GM12892 (cell line): ENCODE measurements around the gene ENSA.
"Not testable (repeated sequence)": the region's sequence is repeated elsewhere in the genome, so short reads cannot be mapped to it uniquely, and the experiment has no call there.

Source experiments
- DNase-seq: peaks from one replicate; pipeline ENCODE4 v3.0.0; 2011; ENCODE audit not compliant: insufficient read length
- FAIRE-seq: peaks from 2 replicates; lab custom pipeline; 2011; peaks lifted over from hg19 to GRCh38; lab: Jason Lieb, UNC
- POLR2A ChIP-seq: IDR thresholded peaks from 2 replicates; pipeline ENCODE4 v1.6.1; 2011; ENCODE audit warnings: low read depth, low read length, control low read depth
- POLR2AphosphoS5 ChIP-seq: IDR thresholded peaks from 2 replicates; pipeline ENCODE4 v1.6.1; 2011; ENCODE audit warnings: low read depth, low read length, control low read depth
- TAF1 ChIP-seq: IDR thresholded peaks from 2 replicates; pipeline ENCODE4 v1.6.1; 2011; ENCODE audit warnings: low read depth, mild to moderate bottlenecking, control low read depth, low read length, borderline replicate concordance

ENSA gene

DNA sequence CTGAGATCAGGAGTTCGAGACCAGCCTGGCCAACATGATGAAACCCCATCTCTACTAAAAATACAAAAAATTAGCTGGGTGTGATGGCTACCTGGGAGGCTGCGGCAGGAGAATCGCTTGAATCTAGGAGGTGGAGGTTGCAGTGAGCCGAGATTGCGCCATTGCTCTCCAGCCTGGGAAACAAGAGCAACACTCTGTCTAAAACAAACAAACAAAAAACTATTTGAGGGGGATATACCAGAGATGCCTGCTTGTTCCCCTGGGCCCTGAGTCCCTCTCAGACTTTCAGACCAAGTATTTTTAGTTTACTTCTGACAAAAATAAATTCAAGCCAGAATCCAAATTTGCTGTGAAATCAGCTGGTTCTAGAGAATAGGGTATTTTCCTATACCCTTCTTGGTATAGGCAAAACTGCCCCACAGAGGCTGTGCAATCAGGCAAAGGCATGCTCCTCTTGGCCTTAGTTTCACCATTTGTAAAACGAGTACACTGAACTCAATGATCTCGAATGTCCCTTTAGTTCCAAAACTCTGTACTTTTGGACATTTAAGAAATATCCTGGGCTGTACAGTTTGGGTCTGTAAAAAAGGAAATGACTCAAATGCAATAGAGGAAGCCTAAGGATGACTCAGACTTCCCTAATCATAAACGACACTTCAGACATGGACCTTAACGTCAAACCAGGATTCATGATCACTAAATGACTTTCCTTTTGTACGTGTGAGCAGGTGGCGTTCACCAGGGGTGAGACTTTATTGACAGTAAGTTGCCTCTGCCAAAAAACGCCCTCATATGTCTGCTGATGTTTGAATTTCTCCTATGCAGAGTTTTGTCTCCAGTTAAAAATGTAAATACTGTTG lies 16.1 kb downstream of the ENSA start:
- TF ChIP-seq POLR2AphosphoS5 (no peak; the same call in 1 of the 2 replicates), POLR2A (no peak), TAF1 (no peak)
- FAIRE-seq, result peak; percentile 88
- DNase-seq, result no peak

DNA sequence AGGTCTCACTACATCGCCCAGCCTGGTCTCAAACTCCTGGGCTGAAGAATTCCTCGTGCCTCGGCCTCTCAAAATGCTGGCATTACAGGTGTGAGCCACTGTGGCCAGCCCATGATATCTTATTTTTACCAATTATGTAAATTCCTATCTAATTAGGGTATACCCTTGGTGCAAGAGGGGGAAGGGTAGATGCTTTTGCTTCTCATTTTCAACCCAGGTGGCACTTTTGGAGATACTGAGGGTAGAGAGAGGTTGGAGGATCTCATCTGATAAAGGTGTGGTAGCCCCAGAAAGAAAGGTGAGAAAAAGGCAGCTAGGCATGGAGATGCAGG lies 17.4 kb downstream of the ENSA start:
- DNase-seq, result no peak
- TF ChIP-seq TAF1, result no peak
- TF ChIP-seq POLR2A, result no peak
- no peak for TF ChIP-seq POLR2AphosphoS5
- FAIRE-seq, result no peak

DNA sequence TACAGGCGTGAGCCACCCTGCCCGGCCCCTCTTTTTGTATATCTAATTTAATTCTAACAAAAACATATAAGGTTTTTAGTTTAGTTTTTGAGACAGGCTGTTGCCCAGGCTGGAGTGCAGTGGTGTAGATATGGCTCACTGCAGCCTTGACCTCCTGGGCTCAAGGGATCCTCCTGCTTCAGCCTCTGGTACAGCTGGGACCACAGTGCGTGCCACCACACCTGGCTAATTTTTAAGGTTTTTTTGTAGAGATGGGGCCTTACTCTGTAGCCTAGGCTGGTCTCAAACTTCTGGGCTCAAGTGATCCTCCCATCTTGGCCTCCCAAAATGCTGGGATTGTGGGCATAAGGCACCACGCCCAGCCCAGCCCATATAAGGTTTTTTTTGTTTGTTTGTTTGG lies 18.8 kb downstream of the ENSA start:
- DNase-seq (no peak), FAIRE-seq (no peak)
- TF ChIP-seq POLR2A, result no peak
- TF ChIP-seq TAF1, result no peak
- no peak for TF ChIP-seq POLR2AphosphoS5

DNA sequence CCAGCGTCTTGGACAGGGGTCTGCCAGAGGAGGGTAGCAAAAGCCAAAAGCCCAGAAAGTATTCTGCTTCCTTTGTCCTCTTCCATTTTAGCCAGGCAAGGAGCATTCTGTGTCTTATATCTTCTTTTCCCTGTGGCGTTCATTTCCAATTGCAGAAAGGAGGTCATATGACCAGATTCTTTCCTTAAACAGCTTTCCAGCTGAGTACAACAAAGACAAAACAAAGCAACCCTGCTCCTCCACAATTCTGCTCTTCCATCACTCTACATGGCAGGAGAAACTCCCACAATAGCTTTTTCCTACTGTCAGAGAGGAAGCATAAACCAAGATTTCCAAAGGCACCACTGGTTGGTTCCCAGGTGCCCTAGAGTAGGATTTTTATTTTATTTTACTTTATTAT lies 19.7 kb downstream of the ENSA start:
- DNase-seq, result no peak
- TF ChIP-seq POLR2A (no peak), TAF1 (no peak), POLR2AphosphoS5 (no peak)
- FAIRE-seq, result no peak

DNA sequence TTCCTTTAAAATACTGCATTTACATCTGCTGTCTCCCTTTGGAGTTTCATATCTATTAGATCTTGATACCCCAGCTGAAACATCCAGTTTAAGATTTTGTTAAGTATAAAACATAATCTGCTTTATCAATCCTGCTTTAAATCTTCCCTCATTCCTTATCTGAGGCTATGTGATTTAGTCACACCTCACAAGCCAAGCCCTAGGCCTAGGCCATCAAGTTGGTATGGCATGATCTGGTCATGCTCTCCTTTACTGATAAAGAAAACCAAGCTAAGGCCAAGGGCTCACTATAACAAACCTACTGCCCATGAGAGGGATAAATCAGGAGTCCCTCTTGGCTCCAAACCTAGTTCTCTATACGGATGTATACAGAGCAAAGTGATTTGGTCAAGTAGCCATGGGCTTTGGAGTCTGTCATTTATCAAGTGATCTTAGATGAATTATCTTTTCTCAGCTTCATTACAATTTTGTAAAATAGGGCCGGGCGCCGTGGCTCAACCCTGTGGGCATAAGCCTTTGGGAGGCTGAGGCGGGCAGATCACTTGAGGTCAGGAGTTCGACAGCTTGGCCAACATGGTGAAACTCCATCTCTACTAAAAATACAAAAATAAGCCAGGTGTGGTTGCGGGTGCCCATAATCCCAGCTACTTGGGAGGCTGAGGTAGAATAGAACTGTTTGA lies 22.8 kb downstream of the ENSA start:
- DNase-seq (no peak), FAIRE-seq (no peak)

DNA sequence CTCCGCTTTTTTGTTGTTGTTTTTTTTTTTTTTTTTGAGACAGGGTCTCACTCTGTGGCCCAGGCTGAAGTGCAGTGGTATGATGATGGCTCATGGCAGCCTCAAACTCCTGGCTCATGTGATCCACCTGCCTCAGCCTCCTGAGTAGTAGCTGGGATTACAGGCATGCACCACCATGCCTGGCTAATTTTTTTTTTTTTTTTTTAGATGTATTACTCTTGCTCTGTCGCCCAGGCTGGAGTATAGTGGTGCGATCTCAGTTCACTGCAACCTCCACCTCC lies 24.0 kb downstream of the ENSA start:
- DNase-seq, FAIRE-seq: not testable (repeated sequence)

More for the DNA sequence above, 22.8 kb downstream of the ENSA start:
- no peak for TF ChIP-seq POLR2A
- TF ChIP-seq TAF1, result no peak
- no peak for TF ChIP-seq POLR2AphosphoS5

DNA sequence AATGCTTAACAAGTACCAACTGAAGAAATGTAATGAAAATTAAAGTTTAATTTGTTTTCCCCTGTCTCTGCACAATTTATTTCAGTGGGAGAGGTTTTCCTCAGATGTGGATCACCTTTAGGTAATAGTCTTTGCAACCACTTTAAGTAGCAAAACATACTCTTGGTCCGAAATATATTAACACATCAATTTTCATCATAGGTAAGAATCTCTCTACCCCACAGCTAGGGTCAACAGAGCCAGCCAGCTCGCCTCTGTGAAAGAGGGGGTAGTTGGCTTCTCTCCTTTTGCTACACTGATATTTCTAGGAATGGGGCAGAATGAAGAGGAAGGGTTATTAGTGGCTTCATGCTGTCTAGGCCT lies 25.2 kb downstream of the ENSA start:
- no peak for DNase-seq
- FAIRE-seq, result no peak

DNA sequence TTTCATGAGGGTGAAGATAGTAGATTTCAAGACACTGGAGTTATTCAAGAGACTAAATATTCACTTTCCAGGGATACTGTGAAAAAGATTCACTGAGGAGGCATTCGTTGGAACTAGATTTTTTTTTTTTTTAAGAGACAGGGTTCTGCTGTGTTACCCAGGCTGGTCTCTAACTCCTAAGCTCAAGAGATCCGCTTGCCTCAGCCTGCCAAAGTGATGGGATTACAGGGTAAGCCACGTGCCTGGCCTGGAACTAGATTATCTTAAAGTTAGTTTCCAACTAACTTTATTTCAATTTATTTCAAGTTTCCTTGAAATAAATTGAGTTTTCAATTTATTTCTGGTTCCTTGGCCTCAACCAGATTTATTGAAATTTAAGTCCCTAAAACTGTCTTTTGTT lies 25.7 kb downstream of the ENSA start:
- DNase-seq (no peak), FAIRE-seq (no peak)
- no peak for TF ChIP-seq POLR2AphosphoS5
- TF ChIP-seq TAF1, result no peak
- no peak for TF ChIP-seq POLR2A

More for the DNA sequence above, 25.2 kb downstream of the ENSA start:
- TF ChIP-seq TAF1 (no peak), POLR2A (no peak), POLR2AphosphoS5 (no peak)

DNA sequence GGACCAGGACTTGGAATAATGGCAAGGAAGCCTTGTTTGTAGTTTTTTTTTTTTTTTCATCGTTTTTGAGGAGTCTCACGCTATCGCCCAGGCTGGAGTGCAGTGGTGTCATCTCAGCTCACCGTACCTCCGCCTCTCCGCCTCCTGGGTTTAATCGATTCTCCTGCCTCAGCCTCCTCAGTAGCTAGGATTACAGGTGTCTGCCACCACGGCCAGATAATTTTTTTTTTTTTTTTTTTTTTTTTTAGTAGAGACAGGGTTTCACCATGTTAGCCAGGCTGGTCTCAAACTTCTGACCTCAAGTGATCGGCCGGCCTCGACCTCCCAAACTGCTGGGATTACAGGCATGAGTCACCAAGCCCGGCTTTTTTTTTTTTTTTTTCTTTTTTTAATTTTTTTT lies 27.0 kb downstream of the ENSA start:
- FAIRE-seq, DNase-seq: not testable (repeated sequence)

DNA sequence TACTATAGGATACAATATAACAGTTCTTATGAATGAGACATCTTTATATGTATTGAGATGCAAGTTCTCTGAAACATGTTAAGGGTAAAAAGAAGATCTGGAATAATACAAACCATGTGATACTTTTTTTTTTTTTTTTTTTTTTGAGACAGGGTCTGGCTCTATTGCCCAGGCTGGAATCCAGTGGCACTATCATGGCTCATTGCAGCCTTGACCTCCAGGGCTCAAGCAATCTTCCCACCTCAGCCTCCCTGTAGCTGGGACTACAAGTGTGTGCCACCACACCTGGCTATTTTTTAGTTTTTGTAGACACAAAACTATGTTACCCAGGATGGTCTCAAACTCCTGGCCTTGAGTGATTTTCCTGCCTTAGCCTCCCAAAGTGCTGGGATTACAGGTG lies 27.9 kb downstream of the ENSA start:
- no peak for TF ChIP-seq POLR2AphosphoS5
- TF ChIP-seq TAF1, result no peak
- no peak for TF ChIP-seq POLR2A
- no peak for FAIRE-seq

DNA sequence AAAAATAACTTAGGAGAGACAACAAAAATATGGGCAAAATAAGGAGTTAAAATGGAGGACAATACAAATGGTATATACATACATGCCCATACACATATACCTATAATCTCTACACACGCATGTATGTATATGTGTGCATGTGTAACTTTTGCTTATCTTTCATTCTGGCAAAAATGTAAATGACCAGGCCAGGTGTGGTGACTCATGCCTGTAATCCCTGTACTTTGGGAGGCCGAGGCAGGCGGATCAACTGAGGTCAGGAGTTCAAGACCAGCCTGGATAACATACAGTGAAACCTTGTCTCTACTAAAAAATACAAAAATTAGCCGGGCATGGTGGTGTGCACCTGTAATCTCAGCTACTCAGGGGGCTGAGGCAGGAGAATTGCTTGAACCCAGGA lies 31.1 kb downstream of the ENSA start:
- not testable (repeated sequence) for DNase-seq, FAIRE-seq

More for the DNA sequence above, 27.9 kb downstream of the ENSA start:
- no peak for DNase-seq

DNA sequence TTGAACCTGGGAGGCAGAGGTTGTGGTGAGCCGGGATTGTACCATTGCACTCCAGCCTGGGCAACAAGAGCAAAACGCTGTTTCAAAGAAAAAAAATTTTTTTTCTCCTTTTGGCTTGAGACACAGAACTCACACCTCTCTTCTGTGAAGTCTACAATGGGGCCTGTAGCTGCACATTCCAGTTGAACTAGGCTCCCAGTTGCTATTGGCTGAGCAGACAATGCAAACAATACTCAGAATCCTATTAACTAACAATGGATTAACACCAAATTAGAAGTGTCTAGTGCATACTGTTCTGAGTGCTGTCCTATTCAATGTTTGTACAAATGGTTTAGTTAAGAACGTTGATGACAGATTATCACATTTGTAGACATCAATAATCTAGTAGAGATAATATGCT lies 32.4 kb downstream of the ENSA start:
- no peak for DNase-seq
- TF ChIP-seq POLR2AphosphoS5, result no peak
- no peak for TF ChIP-seq POLR2A
- no peak for TF ChIP-seq TAF1
- FAIRE-seq, result no peak
